Endothelial cell of umbilical vein (primary cell): ENCODE results near the gene PTGFRN.

Source experiments
- CTCF ChIP-seq, 2 donors: IDR thresholded peaks; 1 replicate in 1 of 2; 2 replicates in 1 of 2; pipeline ENCODE4 v1.5.1; 2011; ENCODE audit warnings: low read length in 2 of 2, mild to moderate bottlenecking in 2 of 2, moderate library complexity in 2 of 2, control low read depth in 1 of 2, inconsistent platforms in 1 of 2, low read depth in 1 of 2; ENCODE audit not compliant: insufficient read depth in 1 of 2; ENCODE audit errors: extremely low read depth in 1 of 2
- EZH2 ChIP-seq: IDR thresholded peaks from 2 replicates; pipeline ENCODE4 v1.6.1; 2012; ENCODE audit warnings: borderline replicate concordance, low read depth, mild to moderate bottlenecking, moderate library complexity, low read length, inconsistent platforms; ENCODE audit not compliant: severe bottlenecking
- POLR2A ChIP-seq: IDR thresholded peaks from 2 replicates; pipeline ENCODE4 v1.6.1; 2012; ENCODE audit warnings: low read depth, mild to moderate bottlenecking, control low read depth, low read length

GRCh38 chr1:116915086-116915661 lies 5.5 kb downstream of the PTGFRN start:
- TF ChIP-seq CTCF (IDR thresholded peaks at IDR 0.05; ENCODE audit: extremely low read depth in 1 of 2, insufficient read depth in 1 of 2, low read depth in 1 of 2, low read length in 2 of 2) (no peak), POLR2A (no peak), EZH2 (no peak)
